CD4-positive, alpha-beta T cell treated with Interleukin-10 for 1 hour (primary cell): ENCODE measurements around the gene SIX5.
"Not testable (repeated sequence)": the region's sequence is repeated elsewhere in the genome, so short reads cannot be mapped to it uniquely, and the experiment has no call there.

ENCODE experiments used
- DNase-seq: peaks from one replicate; pipeline ENCODE4 v3.0.0-alpha.2; 2020

Gene SIX5

GRCh38 chr19:45752639-45753038 is 16.4 kb downstream of the SIX5 start:
- no peak for DNase-seq

- DNase-seq = not testable (repeated sequence)
Observed at GRCh38 chr19:45751483-45751882, 17.6 kb downstream of the SIX5 start.

GRCh38 chr19:45747513-45747912 is 21.5 kb downstream of the SIX5 start:
- DNase-seq = no peak

GRCh38 chr19:45746866-45747265 is 22.2 kb downstream of the SIX5 start:
- no peak for DNase-seq

- DNase-seq = no peak
Observed at GRCh38 chr19:45745606-45746005, 23.4 kb downstream of the SIX5 start.

GRCh38 chr19:45742969-45743368 is 26.1 kb downstream of the SIX5 start:
- DNase-seq = no peak

GRCh38 chr19:45739498-45740439 is 29.3 kb downstream of the SIX5 start:
- no peak for DNase-seq

- DNase-seq = no peak
Observed at GRCh38 chr19:45733160-45733810, 35.8 kb downstream of the SIX5 start, which contains the start of gene MEIOSIN. TSS of gene MEIOSIN (plus strand) at chr19:45733439. CDS start at chr19:45735377, 1,938 bp downstream.

GRCh38 chr19:45730368-45731288 is 38.4 kb downstream of the SIX5 start, which contains the start of gene FBXO46:
TSS of gene FBXO46 (minus strand) at chr19:45730896. CDS start at chr19:45713495, 17,401 bp downstream.
- peak; percentile 96 for DNase-seq

- DNase-seq = no peak
Observed at GRCh38 chr19:45729800-45730290, 39.2 kb downstream of the SIX5 start.

- not testable (repeated sequence) for DNase-seq
Observed at GRCh38 chr19:45728683-45729082, 40.4 kb downstream of the SIX5 start.

- not testable (repeated sequence) for DNase-seq
Observed at GRCh38 chr19:45720065-45720464, 49.0 kb downstream of the SIX5 start.

- DNase-seq = no peak
Observed at GRCh38 chr19:45717983-45718650, 50.9 kb downstream of the SIX5 start.

- peak; percentile 99 for DNase-seq
Observed at GRCh38 chr19:45717131-45717982, 51.7 kb downstream of the SIX5 start.

GRCh38 chr19:45716359-45717130 is 52.5 kb downstream of the SIX5 start:
- no peak for DNase-seq

- DNase-seq = no peak
Observed at GRCh38 chr19:45715139-45715538, 53.9 kb downstream of the SIX5 start.
